Osteocyte (in vitro differentiated cells): Measurements from ENCODE around the gene EVC2. TPM values are rescaled to one million over a fixed set of nuclear protein-coding genes. Genes with fewer than 3 reads are reported as not detected.

Experiments used
- DNase-seq: peaks from one replicate; pipeline ENCODE4 v3.0.0; 2021; ENCODE audit warnings: mixed read lengths; ENCODE audit not compliant: unreplicated experiment; ENCODE audit errors: extremely low spot score
- H3K27ac Mint-ChIP-seq: one replicate; pipeline ENCODE4 v1.8.0; 2021; ENCODE audit warnings: mild to moderate bottlenecking, mixed read lengths; ENCODE audit not compliant: unreplicated experiment
- H3K27me3 Mint-ChIP-seq: one replicate; pipeline ENCODE4 v1.8.0; 2021; ENCODE audit warnings: mixed read lengths; ENCODE audit not compliant: unreplicated experiment
- H3K36me3 Mint-ChIP-seq: one replicate; pipeline ENCODE4 v1.8.0; 2021; ENCODE audit warnings: mixed read lengths; ENCODE audit not compliant: unreplicated experiment
- H3K4me1 Mint-ChIP-seq: one replicate; pipeline ENCODE4 v1.8.0; 2021; ENCODE audit warnings: mixed read lengths; ENCODE audit not compliant: unreplicated experiment
- H3K4me3 Mint-ChIP-seq: one replicate; pipeline ENCODE4 v1.8.0; 2021; ENCODE audit warnings: mild to moderate bottlenecking, moderate library complexity, mixed read lengths; ENCODE audit not compliant: unreplicated experiment
- H3K9me3 Mint-ChIP-seq: one replicate; pipeline ENCODE4 v1.8.0; 2021; ENCODE audit warnings: mixed read lengths; ENCODE audit not compliant: unreplicated experiment
- CTCF ChIP-seq: fragments of 200-600 bp; sonication (generic); IDR thresholded peaks from 2 replicates; pipeline ENCODE4 v1.5.0; 2021; ENCODE audit warnings: antibody characterized with exemption, mild to moderate bottlenecking, moderate library complexity
- total RNA-seq: library from RNA; stranded (reverse); gene quantifications from 2 replicates; pipeline ENCODE4 v1.2.1, GENCODE V29; 2021

Gene EVC2
- total RNA-seq, 1 donor from 2014 or later: 3.1 TPM

DNA sequence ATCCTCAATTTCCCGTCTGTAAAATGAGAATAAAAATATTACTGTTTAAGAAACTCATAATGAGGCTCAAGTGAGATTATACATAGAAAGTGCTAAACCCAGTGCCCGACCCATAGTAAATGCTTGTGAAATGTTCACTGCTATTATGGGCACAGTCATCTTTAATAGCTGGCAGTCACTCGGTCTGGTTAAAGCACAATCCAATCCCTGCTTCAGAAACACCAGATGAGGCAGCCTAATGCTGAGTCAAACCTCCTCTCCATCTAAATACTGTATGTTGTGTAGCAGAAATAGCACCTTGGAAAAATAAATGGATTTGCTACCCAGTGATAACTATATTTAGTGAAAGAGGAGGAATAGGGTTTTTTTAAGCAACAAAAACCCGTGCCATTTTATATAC lies 14.5 kb downstream of the EVC2 start:
- Mint-ChIP-seq H3K27me3 (no peaks in the 10 kb centered on the region), H3K4me3 (no peak overlapping the region), H3K9me3 (no peaks in the 10 kb centered on the region), H3K27ac (no peak overlapping the region), H3K4me1 (no peaks in the 10 kb centered on the region), H3K36me3 (peaks cover 9% of the 10 kb centered on the region)
- TF ChIP-seq CTCF: no peak
- DNase-seq: no peak

DNA sequence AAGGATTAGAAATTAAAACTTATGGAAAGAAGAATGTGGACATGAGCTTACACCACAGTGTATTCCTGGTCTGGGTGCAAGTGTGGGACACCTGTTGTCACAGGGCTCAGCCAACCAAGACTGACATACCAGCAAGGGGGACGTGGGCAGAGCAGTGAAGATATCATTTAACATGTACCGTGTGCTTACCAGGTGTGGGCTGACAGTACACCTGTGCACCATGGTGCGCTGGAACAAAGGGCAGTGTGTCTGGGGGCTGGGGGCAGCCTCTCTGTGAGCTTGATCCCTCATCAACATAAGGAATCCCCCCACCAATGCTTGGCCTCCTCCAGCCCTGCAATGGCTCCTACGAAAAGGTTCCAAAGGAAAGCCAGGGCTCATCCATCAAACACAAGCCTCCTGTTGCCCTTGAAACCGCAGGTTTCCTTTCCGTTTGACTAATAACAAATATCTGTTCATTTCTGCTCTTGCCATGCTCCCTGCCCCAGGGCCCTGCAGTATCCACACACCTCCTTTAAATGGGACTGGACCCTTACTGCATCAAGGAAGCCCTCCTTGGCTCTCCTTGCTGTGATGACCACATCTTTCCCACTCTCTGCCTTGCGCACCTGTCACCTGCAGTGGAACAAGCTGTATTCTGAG lies 16.7 kb downstream of the EVC2 start:
- DNase-seq: no peak
- TF ChIP-seq CTCF: no peak
- no peaks in the 10 kb centered on the region for H3K9me3 Mint-ChIP-seq
- no peak overlapping the region for H3K4me3 Mint-ChIP-seq
- H3K27me3 Mint-ChIP-seq: no peaks in the 10 kb centered on the region
- H3K36me3 Mint-ChIP-seq: peaks cover 9% of the 10 kb centered on the region
- H3K4me1 Mint-ChIP-seq: no peaks in the 10 kb centered on the region
- no peak overlapping the region for H3K27ac Mint-ChIP-seq

DNA sequence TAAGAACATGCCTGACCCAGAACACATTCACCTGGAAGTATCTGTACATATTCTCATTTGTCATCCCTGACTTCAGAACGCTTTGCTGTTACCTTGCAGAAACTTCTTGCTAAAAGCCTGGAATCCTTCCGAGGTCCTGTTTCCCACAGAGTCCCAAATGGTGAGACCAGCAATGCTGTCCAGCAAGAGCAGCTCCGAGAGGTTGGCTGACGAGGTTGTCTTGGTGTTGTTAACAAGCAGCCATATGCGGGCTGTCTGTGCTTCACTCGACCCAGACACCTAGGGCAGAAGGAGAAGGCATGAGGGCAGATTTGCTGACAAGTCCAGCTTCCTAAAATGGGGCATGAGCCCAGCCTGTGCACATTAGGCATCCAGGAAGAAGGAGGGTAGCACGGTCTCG lies 19.3 kb downstream of the EVC2 start:
- Mint-ChIP-seq H3K27ac (no peak overlapping the region), H3K4me1 (no peaks in the 10 kb centered on the region), H3K36me3 (peaks cover 18% of the 10 kb centered on the region), H3K9me3 (peaks cover 3% of the 10 kb centered on the region), H3K4me3 (no peak overlapping the region), H3K27me3 (no peaks in the 10 kb centered on the region)
- no peak for TF ChIP-seq CTCF
- DNase-seq: no peak

DNA sequence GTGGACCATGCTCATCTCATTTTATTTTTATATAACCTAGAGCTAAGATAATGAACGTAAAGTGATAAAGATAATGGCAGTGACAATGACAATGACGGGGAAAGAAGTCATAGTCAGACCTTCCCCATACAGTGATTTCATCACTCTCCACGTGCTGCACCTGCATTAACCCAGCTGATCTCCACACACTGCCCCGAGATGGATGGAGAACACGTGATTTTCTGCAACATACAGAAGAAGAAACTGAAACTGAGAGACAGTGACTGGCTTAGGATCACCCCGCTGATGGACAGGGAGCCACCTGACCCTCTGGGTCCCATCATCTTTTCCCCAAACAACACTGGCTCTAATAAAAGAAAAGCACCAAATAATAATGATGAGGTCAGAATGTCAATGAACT lies 22.0 kb downstream of the EVC2 start:
- H3K9me3 Mint-ChIP-seq: peaks cover 3% of the 10 kb centered on the region
- no peak for TF ChIP-seq CTCF
- H3K36me3 Mint-ChIP-seq: peaks cover 20% of the 10 kb centered on the region
- H3K27me3 Mint-ChIP-seq: no peaks in the 10 kb centered on the region
- H3K4me3 Mint-ChIP-seq: no peak overlapping the region
- no peaks in the 10 kb centered on the region for H3K4me1 Mint-ChIP-seq
- H3K27ac Mint-ChIP-seq: no peak overlapping the region
- DNase-seq: no peak

DNA sequence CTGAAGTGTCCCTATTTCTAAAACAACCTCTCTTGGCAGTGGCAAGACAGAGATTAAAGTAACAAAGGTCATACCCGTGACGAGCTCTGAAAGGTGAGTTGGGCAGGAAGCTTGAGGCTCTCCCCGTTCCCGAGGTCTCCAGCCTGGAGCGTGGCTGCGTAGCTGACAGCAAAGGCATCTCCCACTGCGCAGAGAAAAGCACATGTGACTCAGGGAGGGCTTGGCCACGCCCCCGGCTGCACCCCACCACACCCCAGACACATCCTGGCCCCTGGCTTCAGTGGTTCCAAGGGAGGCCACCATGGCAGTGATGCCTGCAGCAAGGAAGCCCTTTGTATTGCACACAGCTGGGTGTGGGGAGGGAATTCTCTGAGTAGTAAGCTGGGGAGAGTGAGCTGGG lies 23.1 kb downstream of the EVC2 start:
- TF ChIP-seq CTCF: no peak
- no peak overlapping the region for H3K4me3 Mint-ChIP-seq
- peaks cover 17% of the 10 kb centered on the region for H3K36me3 Mint-ChIP-seq
- H3K4me1 Mint-ChIP-seq: no peaks in the 10 kb centered on the region
- H3K9me3 Mint-ChIP-seq: peaks cover 3% of the 10 kb centered on the region
- H3K27me3 Mint-ChIP-seq: no peaks in the 10 kb centered on the region
- DNase-seq: no peak
- H3K27ac Mint-ChIP-seq: no peak overlapping the region
